HepG2 (cell line): ENCODE data around the gene MPP1. TPM values are rescaled to one million over a fixed set of nuclear protein-coding genes. Genes with fewer than 3 reads are reported as not detected.
A peak's percentile ranks its signal among the peaks of the same experiment; 100 is the strongest.
"Not testable (repeated sequence)": the region's sequence is repeated elsewhere in the genome, so short reads cannot be mapped to it uniquely, and the experiment has no call there.

Experiments
- ATAC-seq: fragments of 200-7000 bp; cut with Tn5 transposase; 3 replicates; pipeline ENCODE4 v1.9.1; 2020; ENCODE audit warnings: mild to moderate bottlenecking, moderate library complexity
- BruUV-seq: library from RNA; stranded (reverse); fragments of 400-500 nt; replicated peaks from 2 replicates; lab custom pipeline; 2021; lab: Mats Ljungman, UMichigan
- CTCF ChIA-PET: fragments of 300-600 bp; formaldehyde crosslinking; extraction: SDS; loops from one replicate; lab custom pipeline; 2021; ENCODE audit warnings: low total read pairs, inconsistent platforms, low intra/inter-chr PET ratio; lab: Yijun Ruan, JAX
- POLR2A ChIA-PET: fragments of 350-600 bp; sonication (Branson Sonifier 250); formaldehyde crosslinking; loops from one replicate; lab custom pipeline; 2020; ENCODE audit warnings: antibody characterized with exemption, inconsistent platforms; lab: Yijun Ruan, JAX
- DNase-seq: peaks from one replicate; pipeline ENCODE4 v3.0.0-alpha.2; 2015; ENCODE audit warnings: low spot score
- FAIRE-seq: peaks from 3 replicates; lab custom pipeline; 2011; peaks lifted over from hg19 to GRCh38; lab: Jason Lieb, UNC
- H2AFZ ChIP-seq: one replicate; pipeline ENCODE4 v1.6.1; 2011; ENCODE audit warnings: low read length, inconsistent platforms
- H3K27ac ChIP-seq: fragments of 300-600 bp; 3 replicates; pipeline ENCODE4 v1.8.0; 2011; ENCODE audit warnings: mixed run types, mild to moderate bottlenecking, mixed read lengths, low read length, inconsistent platforms; ENCODE audit not compliant: insufficient read depth; ENCODE audit errors: extremely low read length
- H3K27me3 ChIP-seq, 2 experiments: fragments of 200-600 bp in 1 of 2; 2 replicates in 1 of 2; 3 replicates in 1 of 2; pipeline versions ENCODE4 v1.6.0 to v1.8.0; 2011; ENCODE audit warnings: low read length in 2 of 2, mild to moderate bottlenecking in 2 of 2, moderate library complexity in 2 of 2, inconsistent platforms in 1 of 2; ENCODE audit not compliant: insufficient read depth in 2 of 2, control insufficient read depth in 1 of 2
- H3K36me3 ChIP-seq, 2 experiments: fragments of 200-600 bp in 1 of 2; replicated peaks in 1 of 2; 2 replicates in 1 of 2; 3 replicates in 1 of 2; pipeline versions ENCODE4 v1.5.1 to v1.8.0; 2011; ENCODE audit warnings: low read length in 2 of 2, inconsistent platforms in 1 of 2; ENCODE audit not compliant: insufficient read depth in 2 of 2, control insufficient read depth in 1 of 2
- H3K4me1 ChIP-seq: 2 replicates; pipeline ENCODE4 v1.5.1; 2012; ENCODE audit warnings: low read length, inconsistent platforms; ENCODE audit not compliant: insufficient read depth
- H3K4me2 ChIP-seq: 2 replicates; pipeline ENCODE4 v1.6.0; 2011; ENCODE audit warnings: low read depth, low read length, inconsistent platforms
- H3K4me3 ChIP-seq, 3 experiments: fragments of 200-600 bp in 1 of 3; sonication (generic), shearing (Covaris generic) in 1 of 3; replicated peaks in 1 of 3; 2 replicates each; pipeline ENCODE4 v1.5.1; 2011 to 2016; ENCODE audit warnings: low read length in 3 of 3, inconsistent platforms in 2 of 3, low read depth in 2 of 3, mild to moderate bottlenecking in 2 of 3, control low read depth in 1 of 3, mixed read lengths in 1 of 3; ENCODE audit not compliant: insufficient read depth in 1 of 3
- H3K79me2 ChIP-seq: one replicate; pipeline ENCODE4 v1.6.1; 2011; ENCODE audit warnings: low read length, inconsistent platforms; ENCODE audit not compliant: insufficient read depth
- H3K9ac ChIP-seq: 2 replicates; pipeline ENCODE4 v1.6.0; 2011; ENCODE audit warnings: mild to moderate bottlenecking, low read depth, low read length, inconsistent platforms; ENCODE audit not compliant: insufficient read depth
- H3K9me3 ChIP-seq: 2 replicates; pipeline ENCODE4 v1.5.1; 2012; ENCODE audit warnings: mild to moderate bottlenecking, low read length
- H4K20me1 ChIP-seq: 2 replicates; pipeline ENCODE4 v1.6.0; 2011; ENCODE audit warnings: inconsistent platforms, mild to moderate bottlenecking, low read length, moderate library complexity; ENCODE audit not compliant: insufficient read depth
- TSC22D2 ChIP-seq: sonication (generic); formaldehyde crosslinking; IDR thresholded peaks from 2 replicates; pipeline ENCODE4 v1.5.1; 2020; ENCODE audit warnings: missing genetic modification reagents, mild to moderate bottlenecking, borderline replicate concordance
- ZFP36 ChIP-seq: fragments of 150-350 bp; IDR thresholded peaks from 2 replicates; pipeline ENCODE4 v1.6.1; 2018; ENCODE audit warnings: borderline replicate concordance, low read length, low read depth; ENCODE audit not compliant: partially characterized antibody
- ZNF496 ChIP-seq: sonication (generic); formaldehyde crosslinking; IDR thresholded peaks from 2 replicates; pipeline ENCODE4 v1.8.1; 2023; ENCODE audit warnings: mild to moderate bottlenecking, moderate library complexity, missing genetic modification reagents; ENCODE audit not compliant: insufficient replicate concordance
- WGBS: methylation state at CpG from one replicate; pipeline ENCODE4 v1.1.6; 2017; ENCODE audit warnings: low lambda C conversion rate; 5-methylcytosine and 5-hydroxymethylcytosine counted together
- in situ Hi-C: cut with HindIII; loops from 2 replicates; pipeline ENCODE4 v1.10.0; 2017; ENCODE audit warnings: low pct_unique_long_range_greater_than_20kb; ENCODE audit not compliant: extremely low pct_ligation_motif_present
- intact Hi-C: fragments of 100-400 bp; cut with micrococcal nuclease; formaldehyde crosslinking; loops from one replicate; pipeline ENCODE4 v1.10.0; 2022; ENCODE audit not compliant: unreplicated experiment
- polyA plus RNA-seq, 8 experiments: library from polyadenylated mRNA; depleted of rRNA in 3 of 8; stranded (reverse) in 7 of 8; unstranded in 1 of 8; fragments of >200 nt; fragmentation: Illumina TruSeq in 4 of 8; extraction: Trizol in 4 of 8; gene quantifications; 2 replicates each; pipeline versions ENCODE4 v1.2.1 to v1.2.3, GENCODE V29; 2011 to 2016; ENCODE audit warnings: low read depth in 4 of 8, missing spikeins in 1 of 8, mixed read lengths in 1 of 8; ENCODE audit not compliant: insufficient read depth in 1 of 8
- total RNA-seq, 5 experiments: library from RNA; depleted of rRNA; stranded (reverse); fragments of >200 nt; fragmentation: Illumina TruSeq; extraction: Trizol; gene quantifications; 2 replicates each; pipeline ENCODE4 v1.2.3, GENCODE V29; 2016; ENCODE audit warnings: low read depth in 1 of 5

Gene MPP1
- total and polyA plus RNA-seq, 2 of the 13 experiments (the other 11 are each of a cell fraction or from before 2014, with no cell fraction given): 7.8 to 8.1 TPM

GRCh38 chrX:154819771-154820341 is 14.6 kb upstream of the MPP1 start:
- TF ChIP-seq ZNF496: no peak
- no peak overlapping the region for H3K27ac ChIP-seq
- H3K9me3 ChIP-seq: no peaks in the 10 kb centered on the region
- BruUV-seq: no TSS peak
- H3K4me3 ChIP-seq: no peak overlapping the region
- intact Hi-C loops: no loop called here
- no peaks in the 10 kb centered on the region for H3K27me3 ChIP-seq
- H3K79me2 ChIP-seq: no peaks in the 10 kb centered on the region
- in situ Hi-C loops: no loop called here
- no peak for FAIRE-seq
- 91% methylated on average over 5 of the region's 7 CpGs for WGBS
- ChIA-PET CTCF (no interaction called here), POLR2A (no interaction called here)
- DNase-seq: no peak
- no peak overlapping the region for H2AFZ ChIP-seq
- no peaks in the 10 kb centered on the region for H4K20me1 ChIP-seq
- no peaks in the 10 kb centered on the region for H3K36me3 ChIP-seq
- H3K9ac ChIP-seq: no peak overlapping the region
- H3K4me1 ChIP-seq: peaks cover 8% of the 10 kb centered on the region
- H3K4me2 ChIP-seq: no peak overlapping the region
- no peak for ATAC-seq

DNA sequence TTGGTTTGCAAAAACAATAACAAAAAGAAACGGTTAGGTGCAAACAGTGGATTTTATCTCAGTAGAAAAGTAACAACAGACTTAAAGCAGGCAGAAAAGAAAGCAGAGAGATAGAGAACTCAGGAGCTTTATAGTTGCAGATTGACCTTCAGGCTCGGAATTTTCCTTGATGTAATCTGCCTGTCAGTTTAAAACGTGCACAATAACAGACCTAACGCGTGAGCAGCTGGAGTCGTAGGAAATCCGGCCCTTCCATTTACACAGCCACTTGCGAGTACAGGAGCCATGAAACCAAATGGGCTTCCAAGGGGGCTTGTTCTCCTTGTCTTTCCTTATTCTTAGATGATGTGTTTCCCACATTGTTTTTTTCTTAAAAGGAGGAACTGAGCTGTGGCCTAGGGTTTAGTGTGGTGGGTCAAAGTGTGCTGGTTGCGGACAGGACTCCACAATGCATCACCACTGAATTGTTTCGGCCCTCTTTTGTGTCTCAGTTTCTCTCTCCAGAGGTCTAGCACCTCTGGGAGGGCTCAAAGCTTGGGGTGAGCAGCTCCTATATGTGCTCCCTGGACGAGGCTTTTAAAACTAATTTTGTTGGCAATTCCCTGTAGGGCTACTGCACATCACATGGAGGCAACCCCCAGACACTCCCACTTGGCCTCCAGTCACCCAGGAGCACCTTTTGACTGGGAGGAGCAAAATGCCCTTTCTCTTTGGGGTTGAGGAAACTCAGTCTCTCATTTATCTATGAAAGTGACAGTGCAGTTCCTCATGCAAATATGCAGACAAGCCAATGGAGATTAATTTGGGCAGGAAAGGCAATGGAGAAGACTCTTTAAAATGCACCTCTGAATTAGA is 13.9 kb upstream of the MPP1 start:
- Histone ChIP-seq H3K4me1 (peaks cover 8% of the 10 kb centered on the region), H3K4me2 (peak overlapping the region; percentile 39), H3K27me3 (no peaks in the 10 kb centered on the region), H3K4me3 (no peak overlapping the region), H3K27ac (no peak overlapping the region), H3K9ac (no peak overlapping the region), H2AFZ (no peak overlapping the region), H3K36me3 (no peaks in the 10 kb centered on the region), H3K79me2 (no peaks in the 10 kb centered on the region), H3K9me3 (no peaks in the 10 kb centered on the region), H4K20me1 (no peaks in the 10 kb centered on the region)
- WGBS: 0% methylated on average over 9 of the region's 11 CpGs
- ChIA-PET CTCF (no interaction called here), POLR2A (interaction anchor here (1.5 kb wide), 1 partner anchor 14 kb away, joined by 3 read pairs; the partner anchor contains the start of gene MPP1)
- ATAC-seq (no peak), DNase-seq (no peak), FAIRE-seq (no peak)
- intact Hi-C loops (no loop called here), in situ Hi-C loops (no loop called here)
- no TSS peak for BruUV-seq
- TF ChIP-seq TSC22D2: no peak
- TF ChIP-seq ZFP36: no peak

DNA sequence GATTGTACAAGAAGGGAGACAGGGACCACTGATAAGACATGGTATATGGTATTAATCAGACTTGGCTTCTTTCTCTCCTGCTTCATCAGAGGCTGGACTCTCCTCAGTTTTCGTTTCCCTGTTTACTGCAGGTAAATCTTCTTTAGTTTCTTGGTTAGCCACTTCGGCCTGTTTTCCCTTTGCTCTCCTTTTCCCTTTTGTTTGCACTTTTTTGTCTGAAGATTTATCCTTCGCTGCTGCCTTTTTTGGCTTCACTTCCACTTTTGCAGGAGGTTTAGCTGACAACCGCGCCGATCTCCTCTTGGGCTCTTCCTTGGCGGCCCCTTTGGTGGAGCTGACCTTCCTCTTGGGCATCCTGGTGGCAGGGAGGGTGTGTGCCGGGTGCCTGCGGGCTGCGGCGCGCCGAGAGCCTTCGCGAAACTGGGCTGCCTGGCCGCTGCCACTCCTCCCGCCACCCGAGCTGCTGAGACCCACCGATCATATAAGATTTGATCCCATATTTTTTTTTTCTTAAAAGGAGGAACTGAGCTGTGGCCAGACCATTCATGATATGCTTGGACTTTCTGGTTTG is 11.8 kb upstream of the MPP1 start:
- H3K9ac ChIP-seq, H3K79me2 ChIP-seq, H3K4me3 ChIP-seq, H3K36me3 ChIP-seq, H3K4me1 ChIP-seq, DNase-seq, FAIRE-seq, H3K27me3 ChIP-seq, H4K20me1 ChIP-seq, H3K9me3 ChIP-seq, H3K27ac ChIP-seq, H2AFZ ChIP-seq, intact Hi-C loops, BruUV-seq, CTCF ChIA-PET, ATAC-seq, H3K4me2 ChIP-seq, in situ Hi-C loops: not testable (repeated sequence)
- POLR2A ChIA-PET: interaction anchor here (1.1 kb wide), 1 partner anchor 11 kb away, joined by 3 read pairs; the partner anchor contains the start of gene MPP1
- 77% methylated on average over 10 of the region's 19 CpGs for WGBS
